H1 (cell line): ENCODE results near the gene ARHGEF1. TPM values are rescaled to one million over a fixed set of nuclear protein-coding genes. Genes with fewer than 3 reads are reported as not detected.

ENCODE experiments used
- HDAC6 ChIP-seq: IDR thresholded peaks from one replicate; pipeline ENCODE4 v1.7.1; 2012; ENCODE audit warnings: low read depth, mild to moderate bottlenecking, inconsistent platforms, low read length, moderate library complexity
- JUND ChIP-seq: IDR thresholded peaks from 2 replicates; pipeline ENCODE4 v1.6.1; 2011; ENCODE audit warnings: mild to moderate bottlenecking, improper control_type of control experiment, low read length
- KDM4A ChIP-seq: IDR thresholded peaks from one replicate; pipeline ENCODE4 v1.7.1; 2012; ENCODE audit warnings: low read depth, mild to moderate bottlenecking, moderate library complexity, low read length, inconsistent platforms; ENCODE audit not compliant: severe bottlenecking
- RAD21 ChIP-seq, 2 experiments: IDR thresholded peaks in 1 of 2; conservative IDR thresholded peaks in 1 of 2; 2 replicates each; pipeline ENCODE4 v1.6.1; 2011; ENCODE audit warnings: low read depth in 2 of 2, low read length in 2 of 2, improper control_type of control experiment in 1 of 2, inconsistent platforms in 1 of 2, mild to moderate bottlenecking in 1 of 2, moderate library complexity in 1 of 2
- SIX5 ChIP-seq: IDR thresholded peaks from 2 replicates; pipeline ENCODE4 v1.6.1; 2011; ENCODE audit warnings: mild to moderate bottlenecking, low read depth, low read length
- SP2 ChIP-seq: IDR thresholded peaks from 2 replicates; pipeline ENCODE4 v1.6.1; 2012; ENCODE audit warnings: mild to moderate bottlenecking, low read length, inconsistent platforms
- SRF ChIP-seq: IDR thresholded peaks from 2 replicates; pipeline ENCODE4 v1.6.1; 2011; ENCODE audit warnings: mild to moderate bottlenecking, low read depth, low read length, moderate library complexity
- polyA plus RNA-seq, 7 experiments: library from polyadenylated mRNA; depleted of rRNA in 3 of 7; stranded (reverse) in 5 of 7; unstranded in 2 of 7; fragments of >200 nt in 5 of 7; fragments of 200-250 nt in 2 of 7; gene quantifications; 1 replicate in 5 of 7; 2 replicates in 1 of 7; 4 replicates in 1 of 7; pipeline versions ENCODE4 v1.2.1 to v1.2.3, GENCODE V29; 2011 to 2013; ENCODE audit warnings: missing spikeins in 2 of 7, mixed read lengths in 2 of 7
- total RNA-seq: library from RNA; stranded (reverse); fragmentation: NEBNext Ultra II Directional; extraction: Animal tissue kit (Norgen Biotek cat#: 25700); gene quantifications from 2 replicates; pipeline ENCODE4 v1.2.1, GENCODE V29; 2021

Gene ARHGEF1
- total and polyA plus RNA-seq, 2 of the 8 experiments (the other 6 are each of a cell fraction or from before 2014, with no cell fraction given) = 23.0 to 49.0 TPM

- TF ChIP-seq SP2 = no peak
- no peak for TF ChIP-seq KDM4A
- no peak for TF ChIP-seq HDAC6
- TF ChIP-seq SRF = no peak
- no peak for TF ChIP-seq RAD21 (IDR thresholded peaks at IDR 0.05 in 1 of 2, conservative IDR thresholded peaks at IDR 0.05 in 1 of 2; ENCODE audit: low read depth in 2 of 2, low read length in 2 of 2)
- no peak for TF ChIP-seq JUND
- no peak for TF ChIP-seq SIX5
Measured at GRCh38 chr19:41853344-41853743, 29.6 kb upstream of the ARHGEF1 start (continued).
